Airway epithelial cell (primary cell): Measurements from ENCODE around the gene DSG4. TPM values are rescaled to one million over a fixed set of nuclear protein-coding genes. Genes with fewer than 3 reads are reported as not detected.

Experiments used
- total RNA-seq: library from RNA; depleted of rRNA; stranded (reverse); fragments of >200 nt; gene quantifications from 2 replicates; pipeline ENCODE4 v1.2.3, GENCODE V29; 2015

DSG4 gene, protein sequence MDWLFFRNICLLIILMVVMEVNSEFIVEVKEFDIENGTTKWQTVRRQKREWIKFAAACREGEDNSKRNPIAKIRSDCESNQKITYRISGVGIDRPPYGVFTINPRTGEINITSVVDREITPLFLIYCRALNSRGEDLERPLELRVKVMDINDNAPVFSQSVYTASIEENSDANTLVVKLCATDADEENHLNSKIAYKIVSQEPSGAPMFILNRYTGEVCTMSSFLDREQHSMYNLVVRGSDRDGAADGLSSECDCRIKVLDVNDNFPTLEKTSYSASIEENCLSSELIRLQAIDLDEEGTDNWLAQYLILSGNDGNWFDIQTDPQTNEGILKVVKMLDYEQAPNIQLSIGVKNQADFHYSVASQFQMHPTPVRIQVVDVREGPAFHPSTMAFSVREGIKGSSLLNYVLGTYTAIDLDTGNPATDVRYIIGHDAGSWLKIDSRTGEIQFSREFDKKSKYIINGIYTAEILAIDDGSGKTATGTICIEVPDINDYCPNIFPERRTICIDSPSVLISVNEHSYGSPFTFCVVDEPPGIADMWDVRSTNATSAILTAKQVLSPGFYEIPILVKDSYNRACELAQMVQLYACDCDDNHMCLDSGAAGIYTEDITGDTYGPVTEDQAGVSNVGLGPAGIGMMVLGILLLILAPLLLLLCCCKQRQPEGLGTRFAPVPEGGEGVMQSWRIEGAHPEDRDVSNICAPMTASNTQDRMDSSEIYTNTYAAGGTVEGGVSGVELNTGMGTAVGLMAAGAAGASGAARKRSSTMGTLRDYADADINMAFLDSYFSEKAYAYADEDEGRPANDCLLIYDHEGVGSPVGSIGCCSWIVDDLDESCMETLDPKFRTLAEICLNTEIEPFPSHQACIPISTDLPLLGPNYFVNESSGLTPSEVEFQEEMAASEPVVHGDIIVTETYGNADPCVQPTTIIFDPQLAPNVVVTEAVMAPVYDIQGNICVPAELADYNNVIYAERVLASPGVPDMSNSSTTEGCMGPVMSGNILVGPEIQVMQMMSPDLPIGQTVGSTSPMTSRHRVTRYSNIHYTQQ
- total RNA-seq = 0.05 and 0.07 TPM in 2 replicates

DNA sequence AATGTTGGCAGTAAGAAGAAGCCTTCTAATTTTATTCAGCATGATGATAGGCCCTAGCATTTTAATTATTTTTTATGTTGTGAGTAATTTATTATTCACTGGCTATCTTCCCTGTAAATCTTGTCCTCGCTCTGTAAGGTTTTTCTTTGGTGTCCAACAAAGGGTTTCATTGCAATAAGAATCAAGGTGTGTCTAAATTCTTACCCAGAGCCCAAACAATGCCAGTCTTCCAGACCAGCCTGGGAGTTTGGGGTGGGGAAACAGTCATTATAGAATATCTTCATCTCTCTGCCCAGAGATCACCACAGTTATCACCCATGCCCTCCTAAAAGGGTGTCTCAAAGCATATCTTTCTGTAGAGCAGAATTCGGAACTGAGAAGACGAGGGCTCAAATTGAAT is at the start of gene DSG4:
TSS of gene DSG4 (plus strand) at position 301 of the 400 bp plus-strand sequence. CDS start 135 bp downstream, outside the sequence.

DNA sequence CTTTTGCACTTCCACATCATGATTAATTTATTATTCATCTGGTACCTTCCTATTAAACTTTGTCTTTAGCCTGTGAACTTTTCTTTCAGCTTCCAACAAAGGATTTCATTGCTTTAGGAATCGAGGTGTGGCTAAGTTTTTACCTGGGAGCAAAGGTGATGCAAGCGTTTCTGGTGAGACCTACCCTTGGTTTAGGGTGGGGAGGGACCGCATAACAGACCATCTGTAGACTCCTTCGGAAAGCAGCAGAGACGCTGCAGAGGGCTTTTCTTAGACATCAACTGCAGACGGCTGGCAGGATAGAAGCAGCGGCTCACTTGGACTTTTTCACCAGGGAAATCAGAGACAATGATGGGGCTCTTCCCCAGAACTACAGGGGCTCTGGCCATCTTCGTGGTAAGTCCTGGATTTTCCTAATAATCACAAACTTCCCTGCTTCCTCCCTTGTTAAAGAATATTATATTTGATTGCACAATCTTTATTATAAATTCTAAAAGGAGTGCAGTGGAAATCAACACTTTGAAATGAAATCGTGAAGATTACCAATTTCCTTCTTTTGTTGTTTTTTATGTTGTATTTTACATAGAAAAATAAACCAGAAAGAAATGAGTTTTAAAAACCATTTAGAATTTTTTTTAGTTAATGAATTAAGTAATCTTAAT is 71.1 kb downstream of the DSG4 start, which contains the start of gene DSG3:
TSS of gene DSG3 (plus strand) at position 212 of the 662 bp plus-strand sequence. CDS start at position 349, 137 bp downstream.

Other genes starting within 250 kb of the DSG4 start
- gene DSC1, start 213.9 kb upstream of the DSG4 start, total RNA-seq = 0.05 and 0.28 TPM in 2 replicates
- 46.9 and 48.9 TPM in 2 replicates for gene DSG1, start 58.6 kb upstream of the DSG4 start, total RNA-seq
- gene DSG3, start 71.0 kb downstream of the DSG4 start, total RNA-seq = 165 and 218 TPM in 2 replicates
- gene DSG2, start 121.4 kb downstream of the DSG4 start, total RNA-seq = 63.6 and 93.5 TPM in 2 replicates
- gene TTR, start 215.1 kb downstream of the DSG4 start, total RNA-seq = not detected in 2 replicates